Stimulated activated CD4-positive, alpha-beta T cell treated with anti-CD3 and anti-CD28 coated beads, Interleukin-1b, Interleukin-23, amount 100 ng/mL, for 24 hours (primary cell): ENCODE results near the gene UBC.
A peak's percentile ranks its signal among the peaks of the same experiment; 100 is the strongest.

ENCODE experiments used
- DNase-seq, 4 experiments: peaks; one replicate each; pipeline ENCODE4 v3.0.0-alpha.2; 2020; ENCODE audit warnings: low read depth in 4 of 4, low spot score in 1 of 4

UBC gene

GRCh38 chr12:124866195-124866882, 48.1 kb downstream of the UBC start:
- DNase-seq, result no peak

DNA sequence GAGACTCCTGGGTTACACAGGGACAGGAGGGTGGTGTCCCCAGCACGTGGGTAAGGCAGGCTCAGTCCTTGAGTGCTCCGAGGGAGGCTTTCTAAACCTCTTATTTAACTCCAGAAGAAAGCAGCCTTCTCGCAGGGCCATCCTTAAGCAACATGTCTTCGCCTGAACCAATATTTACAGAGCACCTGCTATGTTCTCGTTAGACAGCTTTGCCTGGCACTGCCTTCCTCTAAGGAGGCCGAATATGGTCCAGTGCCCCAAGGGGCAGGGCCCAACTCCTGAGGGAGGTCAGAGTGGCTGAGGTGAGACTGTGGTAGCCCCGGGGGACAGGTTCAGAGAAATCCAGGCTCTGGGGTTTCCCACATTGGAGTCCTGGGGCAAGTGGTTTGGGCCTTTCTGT, 48.7 kb downstream of the UBC start:
- no peak for DNase-seq

GRCh38 chr12:124864326-124864752, 50.1 kb downstream of the UBC start:
- DNase-seq, result no peak

GRCh38 chr12:124863416-124864325, 50.8 kb downstream of the UBC start, which contains the start of gene SCARB1:
Gene SCARB1 (minus strand): TSS chr12:124863864. CDS start chr12:124863720, 144 bp downstream.
- DNase-seq, result peak; percentile 52 to 71 (median 62)

DNA sequence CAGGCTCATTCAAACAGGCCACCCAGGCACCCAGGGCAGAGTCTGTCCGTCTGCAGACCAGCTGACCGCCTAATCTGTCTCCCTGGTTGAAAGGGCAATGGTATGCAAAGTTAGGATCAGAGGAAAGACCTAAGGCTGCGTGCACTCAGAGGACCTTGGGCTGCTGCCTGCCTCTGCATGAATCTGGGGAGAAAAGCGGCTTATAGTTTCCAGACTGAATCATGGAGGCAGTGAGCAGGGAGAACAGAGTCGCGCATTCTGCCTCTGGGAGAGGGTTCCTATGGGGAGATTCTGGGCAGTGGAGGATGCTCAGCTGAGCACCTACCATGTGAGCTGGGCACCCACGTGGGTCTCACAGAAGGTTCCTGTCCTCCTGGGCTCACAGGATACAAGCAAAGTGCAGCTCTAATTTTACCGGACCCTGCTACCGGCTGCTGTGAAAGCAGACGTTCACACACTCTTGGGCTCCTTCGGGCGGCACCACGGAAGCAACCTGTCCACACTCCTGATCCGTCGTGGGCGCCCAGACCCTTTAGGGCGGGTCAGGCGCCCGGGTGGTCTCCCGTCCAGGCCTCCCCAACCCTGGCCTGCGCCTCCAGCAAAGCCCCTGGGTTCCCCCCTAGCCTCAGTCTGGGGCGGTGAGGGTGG, 51.6 kb downstream of the UBC start:
- no peak for DNase-seq

DNA sequence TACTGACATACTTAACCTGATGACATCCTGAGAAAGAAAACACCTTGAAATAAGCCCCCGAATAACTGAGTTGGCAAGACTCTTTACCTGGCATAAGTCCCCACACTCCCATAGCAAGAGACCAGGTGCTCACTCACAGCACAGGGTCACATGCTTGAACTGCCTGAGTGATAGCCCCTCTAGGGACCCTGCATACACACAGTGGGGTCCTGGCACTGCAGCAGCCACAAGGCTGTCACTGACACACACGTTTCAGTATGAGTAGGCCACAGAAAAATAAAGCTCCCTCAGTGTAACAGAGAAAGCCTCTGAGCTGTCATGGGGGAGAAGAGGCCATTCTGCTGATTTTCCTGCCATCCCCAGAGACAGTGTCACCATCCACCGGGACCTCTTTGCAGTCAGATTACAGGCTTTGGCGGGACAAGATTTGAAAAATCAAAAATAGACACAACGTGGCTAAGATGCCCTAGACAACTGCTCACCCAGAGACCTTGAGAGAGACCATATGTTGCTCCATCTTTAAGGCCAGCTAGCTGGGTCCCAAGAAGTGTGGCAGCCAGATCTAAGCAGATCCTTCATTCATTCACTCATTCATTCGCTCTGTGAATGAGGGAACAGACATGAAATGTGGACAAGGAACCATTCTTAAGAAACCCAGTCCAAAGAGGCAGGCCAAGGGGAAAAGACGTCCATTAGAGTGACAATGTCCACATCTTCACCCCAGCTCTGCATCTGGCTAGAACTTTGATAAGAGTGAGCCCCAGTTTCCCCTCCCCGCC, 52.4 kb downstream of the UBC start:
- no peak for DNase-seq
